Measurements from ENCODE around the gene DOK3.

DOK3 gene

GRCh38 chr5:177516601-177517568, 7.3 kb upstream of the DOK3 start, which contains the start of gene DDX41:
Gene DDX41, minus strand, starts transcription at chr5:177516961. Its CDS starts 16 bp downstream, at chr5:177516945.
- Histone ChIP-seq H3K4me2 (ENCODE audit: low read depth, low read length, poor library complexity, severe bottlenecking) (peak within 1 kb of the TSS; percentile 87), H2AFZ (ENCODE audit: low read depth, low read length, severe bottlenecking) (peak within 1 kb of the TSS; percentile 63), H3K9me2 (replicated peaks; ENCODE audit: insufficient read depth, low read length) (no peaks in the 10 kb centered on the region), H3K4me3 (ENCODE audit: insufficient read depth, low read length, poor library complexity, severe bottlenecking) (peak within 1 kb of the TSS; percentile 95), H3F3A (ENCODE audit: insufficient read depth) (no peaks in the 10 kb centered on the region), H3K9me3 (ENCODE audit: insufficient read depth, low read length) (no peaks in the 10 kb centered on the region), H3K27ac (ENCODE audit: low read depth, low read length) (peak within 1 kb of the TSS; percentile 39), H3K9ac (ENCODE audit: low read length) (peak within 1 kb of the TSS; percentile 89), H3K27me3 (ENCODE audit: low read length) (no peaks in the 10 kb centered on the region), H4K20me1 (ENCODE audit: low read depth, low read length) (no peaks in the 10 kb centered on the region), H3K79me2 (ENCODE audit: insufficient read depth, low read length) (peaks cover 23% of the 10 kb centered on the region), H3K36me3 (ENCODE audit: low read length) (0 out of 2 replicates have a peak, but pooled peaks cover 5% of the 10 kb centered on the region)
- TF ChIP-seq EZH2phosphoT487 (conservative IDR thresholded peaks at IDR 0.05; ENCODE audit: low read length) (no peak), CTCF (IDR thresholded peaks at IDR 0.05; ENCODE audit: insufficient read depth, low read length, poor library complexity, severe bottlenecking) (no peak)

GRCh38 chr5:177515580-177515979, 6.0 kb upstream of the DOK3 start:
- Histone ChIP-seq H3K4me2 (ENCODE audit: low read depth, low read length, poor library complexity, severe bottlenecking) (peak overlapping the region; percentile 87), H3K27ac (ENCODE audit: low read depth, low read length) (no peak overlapping the region), H3K9ac (ENCODE audit: low read length) (peak overlapping the region; percentile 89)

DNA sequence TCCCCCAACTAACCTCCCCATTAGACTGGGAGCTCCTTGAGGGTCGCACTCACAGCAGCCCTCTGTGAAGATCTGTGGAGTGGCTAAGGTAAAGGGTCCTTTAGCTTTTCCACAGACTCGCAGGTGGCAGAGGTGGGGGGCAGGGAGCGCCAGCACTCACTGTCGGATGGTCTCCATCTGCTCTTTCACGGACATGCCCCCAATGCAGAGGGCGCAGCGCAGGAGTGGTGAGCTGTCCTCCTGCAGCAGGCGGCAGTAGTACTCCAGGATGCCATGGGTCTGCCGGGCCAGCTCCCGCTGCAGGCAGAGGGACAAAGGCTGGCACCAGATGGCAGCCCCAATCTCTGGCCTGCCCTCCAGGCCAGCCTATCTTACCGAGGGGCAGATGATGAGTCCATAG, 4.9 kb upstream of the DOK3 start:
- H3K9ac ChIP-seq (ENCODE audit: low read length) = no peak overlapping the region
- H4K20me1 ChIP-seq (ENCODE audit: low read depth, low read length) = no peaks in the 10 kb centered on the region
- no peaks in the 10 kb centered on the region for H3K27me3 ChIP-seq (ENCODE audit: low read length)
- H3K79me2 ChIP-seq (ENCODE audit: insufficient read depth, low read length) = peaks cover 23% of the 10 kb centered on the region
- no peak overlapping the region for H3K27ac ChIP-seq (ENCODE audit: low read depth, low read length)
- H3K4me2 ChIP-seq (ENCODE audit: low read depth, low read length, poor library complexity, severe bottlenecking) = no peak overlapping the region
- no peaks in the 10 kb centered on the region for H3K9me3 ChIP-seq (ENCODE audit: insufficient read depth, low read length)
- H3K9me2 ChIP-seq (replicated peaks; ENCODE audit: insufficient read depth, low read length) = no peaks in the 10 kb centered on the region
- H3F3A ChIP-seq (ENCODE audit: insufficient read depth) = peaks cover 19% of the 10 kb centered on the region
- 0 out of 2 replicates have a peak, but pooled peaks cover 5% of the 10 kb centered on the region for H3K36me3 ChIP-seq (ENCODE audit: low read length)
- no peak overlapping the region for H3K4me3 ChIP-seq (ENCODE audit: insufficient read depth, low read length, poor library complexity, severe bottlenecking)
- no peak overlapping the region for H2AFZ ChIP-seq (ENCODE audit: low read depth, low read length, severe bottlenecking)
- no peak for TF ChIP-seq CTCF (IDR thresholded peaks at IDR 0.05; ENCODE audit: insufficient read depth, low read length, poor library complexity, severe bottlenecking)
- no peak for TF ChIP-seq EZH2phosphoT487 (conservative IDR thresholded peaks at IDR 0.05; ENCODE audit: low read length)

More at GRCh38 chr5:177515580-177515979, 6.0 kb upstream of the DOK3 start:
- Histone ChIP-seq H3K9me3 (ENCODE audit: insufficient read depth, low read length) (no peaks in the 10 kb centered on the region), H3K9me2 (replicated peaks; ENCODE audit: insufficient read depth, low read length) (no peaks in the 10 kb centered on the region), H3F3A (ENCODE audit: insufficient read depth) (peaks cover 10% of the 10 kb centered on the region), H3K4me3 (ENCODE audit: insufficient read depth, low read length, poor library complexity, severe bottlenecking) (peak overlapping the region; percentile 95), H3K36me3 (ENCODE audit: low read length) (0 out of 2 replicates have a peak, but pooled peaks cover 5% of the 10 kb centered on the region), H4K20me1 (ENCODE audit: low read depth, low read length) (no peaks in the 10 kb centered on the region), H3K79me2 (ENCODE audit: insufficient read depth, low read length) (peaks cover 23% of the 10 kb centered on the region), H2AFZ (ENCODE audit: low read depth, low read length, severe bottlenecking) (no peak overlapping the region), H3K27me3 (ENCODE audit: low read length) (no peaks in the 10 kb centered on the region)
- TF ChIP-seq EZH2phosphoT487 (conservative IDR thresholded peaks at IDR 0.05; ENCODE audit: low read length) (no peak), CTCF (IDR thresholded peaks at IDR 0.05; ENCODE audit: insufficient read depth, low read length, poor library complexity, severe bottlenecking) (no peak)

All from SU-DHL-6 (cell line).